Measurements from ENCODE around the gene NRXN3. TPM values are rescaled to one million over a fixed set of nuclear protein-coding genes. Genes with fewer than 3 reads are reported as not detected.

Gene NRXN3
- total RNA-seq, 2 donors from 2014 or later, result 1.3 to 2.3 TPM

- no peak for TF ChIP-seq CTCF (IDR thresholded peaks at IDR 0.05)
- TF ChIP-seq POLR2A (IDR thresholded peaks at IDR 0.05), result no peak
- 80 to 82% methylated on average over 3 of the region's 3 CpGs for WGBS, 2 donors
- H3K4me3 ChIP-seq, result no peak overlapping the region
- no peak overlapping the region for H3K27ac ChIP-seq
- no peaks in the 10 kb centered on the region for H3K36me3 ChIP-seq (replicated peaks in 1 of 2; ENCODE audit: insufficient read depth in 1 of 2, low read depth in 2 of 2)
- H3K4me1 ChIP-seq, result no peaks in the 10 kb centered on the region
- no peaks in the 10 kb centered on the region for H3K9me3 ChIP-seq
- no peak for DNase-seq
- no peak for ATAC-seq
- H3K27me3 ChIP-seq, result no peaks in the 10 kb centered on the region
- intact Hi-C loops (cut with DNase I), result no loop called here
Observed at GRCh38 chr14:79668951-79669350, 1498.8 kb downstream of the NRXN3 start.

GRCh38 chr14:79670811-79671210 lies 1500.6 kb downstream of the NRXN3 start:
- H3K4me1 ChIP-seq, result no peaks in the 10 kb centered on the region
- no peak for ATAC-seq
- intact Hi-C loops (cut with DNase I), result no loop called here
- no peaks in the 10 kb centered on the region for H3K9me3 ChIP-seq
- no peaks in the 10 kb centered on the region for H3K36me3 ChIP-seq (replicated peaks in 1 of 2; ENCODE audit: insufficient read depth in 1 of 2, low read depth in 2 of 2)
- H3K27me3 ChIP-seq, result no peaks in the 10 kb centered on the region
- no peak overlapping the region for H3K4me3 ChIP-seq
- TF ChIP-seq POLR2A (IDR thresholded peaks at IDR 0.05) (no peak), CTCF (IDR thresholded peaks at IDR 0.05) (no peak)
- 84 to 86% methylated on average over 5 of the region's 5 CpGs for WGBS, 2 donors
- H3K27ac ChIP-seq, result no peak overlapping the region
- no peak for DNase-seq

GRCh38 chr14:79680087-79680486 lies 1509.9 kb downstream of the NRXN3 start:
- WGBS, 2 donors, result 85 to 93% methylated on average over 5 of the region's 5 CpGs
- Histone ChIP-seq H3K4me3 (no peak overlapping the region), H3K36me3 (replicated peaks in 1 of 2; ENCODE audit: insufficient read depth in 1 of 2, low read depth in 2 of 2) (no peaks in the 10 kb centered on the region), H3K27ac (no peak overlapping the region), H3K4me1 (no peaks in the 10 kb centered on the region), H3K9me3 (no peaks in the 10 kb centered on the region), H3K27me3 (no peaks in the 10 kb centered on the region)
- ATAC-seq (no peak), DNase-seq (no peak)
- no peak for TF ChIP-seq POLR2A (IDR thresholded peaks at IDR 0.05)
- TF ChIP-seq CTCF (IDR thresholded peaks at IDR 0.05), result no peak
- intact Hi-C loops (cut with DNase I), result no loop called here

GRCh38 chr14:79686196-79686595 lies 1516.0 kb downstream of the NRXN3 start:
- DNase-seq, result no peak
- Histone ChIP-seq H3K4me1 (no peaks in the 10 kb centered on the region), H3K36me3 (replicated peaks in 1 of 2; ENCODE audit: insufficient read depth in 1 of 2, low read depth in 2 of 2) (no peaks in the 10 kb centered on the region), H3K9me3 (no peaks in the 10 kb centered on the region), H3K4me3 (no peak overlapping the region), H3K27me3 (no peaks in the 10 kb centered on the region), H3K27ac (no peak overlapping the region)
- intact Hi-C loops (cut with DNase I), result no loop called here
- ATAC-seq, result no peak
- WGBS, 2 donors, result 81 to 85% methylated on average over 1 of the region's 1 CpG
- no peak for TF ChIP-seq CTCF (IDR thresholded peaks at IDR 0.05)
- no peak for TF ChIP-seq POLR2A (IDR thresholded peaks at IDR 0.05)

GRCh38 chr14:79690960-79691359 lies 1520.8 kb downstream of the NRXN3 start:
- intact Hi-C loops (cut with DNase I), result no loop called here
- 91% methylated on average over 1 of the region's 1 CpG for WGBS, 2 donors
- H3K9me3 ChIP-seq, result no peaks in the 10 kb centered on the region
- no peak overlapping the region for H3K4me3 ChIP-seq
- H3K27ac ChIP-seq, result no peak overlapping the region
- ATAC-seq (no peak), DNase-seq (no peak)
- H3K4me1 ChIP-seq, result no peaks in the 10 kb centered on the region
- TF ChIP-seq POLR2A (IDR thresholded peaks at IDR 0.05) (no peak), CTCF (IDR thresholded peaks at IDR 0.05) (no peak)
- H3K27me3 ChIP-seq, result no peaks in the 10 kb centered on the region
- H3K36me3 ChIP-seq (replicated peaks in 1 of 2; ENCODE audit: insufficient read depth in 1 of 2, low read depth in 2 of 2), result no peaks in the 10 kb centered on the region

Data from body of pancreas (tissue), 4 donors.